Sigmoid colon (tissue), 7 donors: Measurements from ENCODE around the gene MEF2A. TPM values are rescaled to one million over a fixed set of nuclear protein-coding genes. Genes with fewer than 3 reads are reported as not detected.

Source experiments
- DNase-seq: peaks from one replicate; pipeline ENCODE4 v3.0.0-alpha.2; 2019
- H3K27ac ChIP-seq, 4 donors: fragments of 200-600 bp; sonication (generic); one replicate each; pipeline ENCODE4 v1.5.1; 2016 to 2019; ENCODE audit warnings: mild to moderate bottlenecking in 1 of 4
- H3K27me3 ChIP-seq, 3 donors: fragments of 200-600 bp; sonication (generic); one replicate each; pipeline ENCODE4 v1.5.1; 2019; ENCODE audit warnings: mild to moderate bottlenecking in 1 of 3
- H3K36me3 ChIP-seq, 4 donors: fragments of 200-600 bp; sonication (generic); one replicate each; pipeline ENCODE4 v1.5.1; 2016 to 2019
- H3K4me1 ChIP-seq, 4 donors: fragments of 200-600 bp; sonication (generic); one replicate each; pipeline ENCODE4 v1.5.1; 2017 to 2019
- H3K4me3 ChIP-seq, 4 donors: fragments of 200-600 bp; sonication (generic); one replicate each; pipeline ENCODE4 v1.5.1; 2017 to 2019; ENCODE audit warnings: mild to moderate bottlenecking in 2 of 4, moderate library complexity in 1 of 4
- H3K9me3 ChIP-seq, 4 donors: fragments of 200-600 bp in 3 of 4; sonication (generic) in 3 of 4; one replicate each; pipeline versions ENCODE4 v1.5.1 to v1.6.1; 2013 to 2019
- CTCF ChIP-seq, 4 experiments: fragments of 450-650 bp in 3 of 4; fragments of 200-600 bp in 1 of 4; IDR thresholded peaks; one replicate each; pipeline ENCODE4 v1.5.1; 2016 to 2019; ENCODE audit warnings: antibody characterized with exemption in 4 of 4, mild to moderate bottlenecking in 3 of 4, moderate library complexity in 2 of 4
- EP300 ChIP-seq, 4 donors: sonication (generic); formaldehyde crosslinking; IDR thresholded peaks; one replicate each; pipeline ENCODE4 v1.6.1; 2017; ENCODE audit warnings: antibody characterized with exemption in 4 of 4
- POLR2A ChIP-seq, 2 donors: fragments of 450-650 bp; IDR thresholded peaks; one replicate each; pipeline ENCODE4 v1.6.1; 2016; ENCODE audit warnings: antibody characterized with exemption in 2 of 2, mild to moderate bottlenecking in 2 of 2, moderate library complexity in 2 of 2
- POLR2AphosphoS5 ChIP-seq, 4 donors: sonication (generic); formaldehyde crosslinking; IDR thresholded peaks; one replicate each; pipeline ENCODE4 v1.6.1; 2017; ENCODE audit warnings: antibody characterized with exemption in 4 of 4
- WGBS, 2 donors: extraction: QIAGEN DNeasy Blood & Tissue Kit; methylation state at CpG; one replicate each; pipeline ENCODE4 v1.1.7; 2013; 5-methylcytosine and 5-hydroxymethylcytosine counted together
- intact Hi-C: fragments of 100-400 bp; cut with DNase I; formaldehyde crosslinking; loops from one replicate; pipeline ENCODE4 v1.15.1; 2023
- polyA plus RNA-seq, 3 donors: library from polyadenylated mRNA; stranded (reverse); fragments of 200-250 nt; gene quantifications; one replicate each; pipeline ENCODE4 v1.2.3, GENCODE V29; 2013
- total RNA-seq, 4 donors: library from RNA; depleted of rRNA; stranded (reverse); fragments of >200 nt; gene quantifications; one replicate each; pipeline ENCODE4 v1.1.0, GENCODE V29; 2016
- donor health status: healthy with polysubstance abuse.
- donor health status: Bipolar disorder and iron deficiency.
- donor health status: healthy.

The MEF2A gene
- total and polyA plus RNA-seq, 7 donors: 11.6 to 123 (median 78.8) TPM

- TF ChIP-seq POLR2A (IDR thresholded peaks at IDR 0.05) (no peak), POLR2AphosphoS5 (IDR thresholded peaks at IDR 0.05) (no peak), EP300 (IDR thresholded peaks at IDR 0.05) (no peak), CTCF (IDR thresholded peaks at IDR 0.05) (no peak)
- DNase-seq: no peak
- peaks cover 0 to 21% (median 6%) of the 10 kb centered on the region in 4 donors for H3K36me3 ChIP-seq
- H3K4me1 ChIP-seq: peaks cover 0 to 32% (median 20%) of the 10 kb centered on the region in 4 donors
- WGBS, 2 donors: 85 to 91% methylated on average over 6 of the region's 6 CpGs
- intact Hi-C loops: no loop called here
- no peak overlapping the region for H3K4me3 ChIP-seq
- no peak overlapping the region for H3K27ac ChIP-seq
- no peaks in the 10 kb centered on the region for H3K9me3 ChIP-seq
- H3K27me3 ChIP-seq: no peaks in the 10 kb centered on the region
Observed at GRCh38 chr15:99728916-99729315, 163.1 kb downstream of the MEF2A start.

- no peaks in the 10 kb centered on the region for H3K9me3 ChIP-seq
- intact Hi-C loops: no loop called here
- H3K27me3 ChIP-seq: no peaks in the 10 kb centered on the region
- WGBS, 2 donors: 92 to 95% methylated on average over 11 of the region's 11 CpGs
- TF ChIP-seq EP300 (IDR thresholded peaks at IDR 0.05): no peak
- TF ChIP-seq POLR2AphosphoS5 (IDR thresholded peaks at IDR 0.05): no peak
- TF ChIP-seq POLR2A (IDR thresholded peaks at IDR 0.05): no peak
- no peak for TF ChIP-seq CTCF (IDR thresholded peaks at IDR 0.05)
- H3K36me3 ChIP-seq: peaks cover 0 to 21% (median 6%) of the 10 kb centered on the region in 4 donors
- peaks cover 0 to 32% (median 20%) of the 10 kb centered on the region in 4 donors for H3K4me1 ChIP-seq
- no peak overlapping the region for H3K4me3 ChIP-seq
- DNase-seq: no peak
- no peak overlapping the region for H3K27ac ChIP-seq
Observed at GRCh38 chr15:99729327-99729726, 163.5 kb downstream of the MEF2A start.

GRCh38 chr15:99729920-99730319 is 164.1 kb downstream of the MEF2A start:
- Histone ChIP-seq H3K27me3 (no peaks in the 10 kb centered on the region), H3K27ac (no peak overlapping the region), H3K4me1 (peaks cover 0 to 32% (median 20%) of the 10 kb centered on the region in 4 donors), H3K9me3 (no peaks in the 10 kb centered on the region), H3K36me3 (peaks cover 0 to 21% (median 6%) of the 10 kb centered on the region in 4 donors), H3K4me3 (no peak overlapping the region)
- TF ChIP-seq CTCF (IDR thresholded peaks at IDR 0.05): peak in 1 of 4 experiments; percentile 27
- TF ChIP-seq POLR2A (IDR thresholded peaks at IDR 0.05): no peak
- TF ChIP-seq POLR2AphosphoS5 (IDR thresholded peaks at IDR 0.05): no peak
- WGBS, 2 donors: 60 to 75% methylated on average over 3 of the region's 3 CpGs
- intact Hi-C loops: loop anchor here (2.0 to 10.0 kb wide), 2 partner anchors 21 to 455 kb away; no protein-coding TSS in a partner anchor
- DNase-seq: no peak

- peaks cover 0 to 21% (median 6%) of the 10 kb centered on the region in 4 donors for H3K36me3 ChIP-seq
- peak overlapping the region; percentile 87 to 95 (median 90) for H3K27ac ChIP-seq
- intact Hi-C loops: loop anchor here (2.0 to 10.0 kb wide), 2 partner anchors 23 to 457 kb away; no protein-coding TSS in a partner anchor
- no peaks in the 10 kb centered on the region for H3K9me3 ChIP-seq
- TF ChIP-seq EP300 (IDR thresholded peaks at IDR 0.05) (no peak), POLR2A (IDR thresholded peaks at IDR 0.05) (no peak), POLR2AphosphoS5 (IDR thresholded peaks at IDR 0.05) (no peak), CTCF (IDR thresholded peaks at IDR 0.05) (no peak)
- WGBS, 2 donors: 87 to 91% methylated on average over 26 of the region's 26 CpGs
- H3K4me1 ChIP-seq: peaks cover 0 to 32% (median 20%) of the 10 kb centered on the region in 4 donors
- H3K27me3 ChIP-seq: no peaks in the 10 kb centered on the region
- no peak for DNase-seq
- peak overlapping the region in 3 of 4 donors; percentile 89 to 95 (median 90) for H3K4me3 ChIP-seq
Observed at GRCh38 chr15:99731336-99732123, 165.7 kb downstream of the MEF2A start.
